DND-41 (cell line): Measurements from ENCODE around the gene SIGMAR1.

ENCODE experiments used
- ATAC-seq: fragments of 200-7000 bp; cut with Tn5 transposase; 3 replicates; pipeline ENCODE4 v1.9.1; 2021; ENCODE audit warnings: low read depth; ENCODE audit not compliant: insufficient read depth
- DNase-seq: peaks from one replicate; pipeline ENCODE4 v3.0.0-alpha.2; 2020
- H2AFZ ChIP-seq: 2 replicates; pipeline ENCODE4 v1.6.0; 2012; ENCODE audit warnings: low read depth, low read length
- H3K27ac ChIP-seq: 2 replicates; pipeline ENCODE4 v1.5.1; 2012; ENCODE audit warnings: low read length, inconsistent platforms
- H3K27me3 ChIP-seq: fragments of 200-600 bp; sonication (generic); 2 replicates; pipeline ENCODE4 v1.6.0; 2012; ENCODE audit warnings: low read length, mild to moderate bottlenecking, inconsistent platforms; ENCODE audit not compliant: insufficient read depth, poor library complexity
- H3K36me3 ChIP-seq: 2 replicates; pipeline ENCODE4 v1.5.1; 2012; ENCODE audit warnings: low read length, inconsistent platforms; ENCODE audit not compliant: insufficient read depth
- H3K4me1 ChIP-seq: 2 replicates; pipeline ENCODE4 v1.5.1; 2012; ENCODE audit warnings: mild to moderate bottlenecking, low read length; ENCODE audit not compliant: insufficient read depth
- H3K4me2 ChIP-seq: 2 replicates; pipeline ENCODE4 v1.6.0; 2012; ENCODE audit warnings: mild to moderate bottlenecking, moderate library complexity, low read length, inconsistent platforms; ENCODE audit not compliant: insufficient read depth
- H3K4me3 ChIP-seq, 2 experiments: fragments of 200-600 bp in 1 of 2; shearing (Covaris generic) in 1 of 2; 2 replicates each; pipeline ENCODE4 v1.5.1; 2012 to 2016; ENCODE audit warnings: inconsistent platforms in 2 of 2, low read length in 2 of 2, mild to moderate bottlenecking in 2 of 2, low read depth in 1 of 2, moderate library complexity in 1 of 2
- H3K79me2 ChIP-seq: 2 replicates; pipeline ENCODE4 v1.6.0; 2012; ENCODE audit warnings: low read length, inconsistent platforms; ENCODE audit not compliant: insufficient read depth
- H3K9ac ChIP-seq: 2 replicates; pipeline ENCODE4 v1.6.0; 2012; ENCODE audit warnings: low read depth, mild to moderate bottlenecking, inconsistent platforms, low read length, moderate library complexity
- H3K9me3 ChIP-seq: 2 replicates; pipeline ENCODE4 v1.5.1; 2012; ENCODE audit warnings: low read length, moderate library complexity, mild to moderate bottlenecking, inconsistent platforms; ENCODE audit not compliant: insufficient read depth, severe bottlenecking
- H4K20me1 ChIP-seq: 2 replicates; pipeline ENCODE4 v1.6.0; 2012; ENCODE audit warnings: low read length; ENCODE audit not compliant: insufficient read depth
- CTCF ChIP-seq: IDR thresholded peaks from 2 replicates; pipeline ENCODE4 v1.5.1; 2012; ENCODE audit warnings: borderline replicate concordance, low read length, moderate library complexity, mild to moderate bottlenecking; ENCODE audit not compliant: poor library complexity, severe bottlenecking; ENCODE audit errors: extremely low read depth
- EZH2 ChIP-seq: IDR thresholded peaks from 3 replicates; pipeline ENCODE4 v1.6.1; 2012; ENCODE audit warnings: borderline replicate concordance, low read depth, mild to moderate bottlenecking, moderate library complexity, low read length, inconsistent platforms; ENCODE audit not compliant: severe bottlenecking

Gene SIGMAR1

GRCh38 chr9:34637356-34638137, at the start of gene SIGMAR1:
SIGMAR1 (minus strand) TSS chr9:34637787; CDS start chr9:34637697, 90 bp downstream.
- Histone ChIP-seq H3K36me3 (peaks cover 15% of the 10 kb centered on the region), H3K4me1 (peaks cover 33% of the 10 kb centered on the region), H3K27me3 (no peaks in the 10 kb centered on the region), H3K79me2 (peaks cover 25% of the 10 kb centered on the region), H3K4me3 (peak within 1 kb of the TSS; percentile 50 to 69; a peak in 3 of 4 replicates), H3K4me2 (peak within 1 kb of the TSS; percentile 87), H4K20me1 (peaks cover 16% of the 10 kb centered on the region), H3K27ac (peak within 1 kb of the TSS; percentile 76), H3K9ac (peak within 1 kb of the TSS; percentile 88), H3K9me3 (no peaks in the 10 kb centered on the region), H2AFZ (peak within 1 kb of the TSS; percentile 87)
- DNase-seq = peak; percentile 92
- ATAC-seq = peak; percentile 87
- no peak for TF ChIP-seq CTCF
- no peak for TF ChIP-seq EZH2

- TF ChIP-seq EZH2 (no peak), CTCF (no peak)
- Histone ChIP-seq H3K27me3 (peaks cover 9% of the 10 kb centered on the region), H3K36me3 (no peaks in the 10 kb centered on the region), H3K9me3 (no peaks in the 10 kb centered on the region), H3K4me2 (no peak overlapping the region), H3K4me1 (no peaks in the 10 kb centered on the region), H4K20me1 (no peaks in the 10 kb centered on the region), H3K4me3 (no peak overlapping the region), H2AFZ (no peak overlapping the region), H3K27ac (no peak overlapping the region), H3K79me2 (no peaks in the 10 kb centered on the region), H3K9ac (no peak overlapping the region)
- DNase-seq (no peak), ATAC-seq (no peak)
Observed at GRCh38 chr9:34686732-34687131, 49.1 kb upstream of the SIGMAR1 start.

- Histone ChIP-seq H3K4me2 (no peak overlapping the region), H3K27ac (no peak overlapping the region), H3K9me3 (no peaks in the 10 kb centered on the region), H2AFZ (no peak overlapping the region), H3K36me3 (no peaks in the 10 kb centered on the region), H3K27me3 (peaks cover 9% of the 10 kb centered on the region), H3K79me2 (no peaks in the 10 kb centered on the region), H3K4me1 (no peaks in the 10 kb centered on the region), H3K4me3 (no peak overlapping the region), H3K9ac (no peak overlapping the region), H4K20me1 (no peaks in the 10 kb centered on the region)
- TF ChIP-seq CTCF (no peak), EZH2 (no peak)
- no peak for ATAC-seq
- no peak for DNase-seq
Observed at GRCh38 chr9:34686231-34686630, 48.6 kb upstream of the SIGMAR1 start.

GRCh38 chr9:34685591-34685990, 48.0 kb upstream of the SIGMAR1 start:
- Histone ChIP-seq H2AFZ (no peak overlapping the region), H4K20me1 (no peaks in the 10 kb centered on the region), H3K27me3 (peaks cover 4% of the 10 kb centered on the region), H3K79me2 (no peaks in the 10 kb centered on the region), H3K4me3 (no peak overlapping the region), H3K9me3 (no peaks in the 10 kb centered on the region), H3K4me2 (no peak overlapping the region), H3K4me1 (no peaks in the 10 kb centered on the region), H3K27ac (no peak overlapping the region), H3K9ac (no peak overlapping the region), H3K36me3 (no peaks in the 10 kb centered on the region)
- DNase-seq (no peak), ATAC-seq (no peak)
- TF ChIP-seq EZH2 (no peak), CTCF (no peak)
